ENCODE results near the gene PGBD1. TPM values are rescaled to one million over a fixed set of nuclear protein-coding genes. Genes with fewer than 3 reads are reported as not detected.
A peak's percentile ranks its signal among the peaks of the same experiment; 100 is the strongest.

Gene PGBD1
- total and polyA plus RNA-seq, 2 of the 8 experiments (the other 6 are each of a cell fraction or from before 2014, with no cell fraction given): 2.5 to 9.2 TPM

- no peak overlapping the region for H3K23ac ChIP-seq (ENCODE audit: insufficient read length)
- FAIRE-seq (no peak), DNase-seq (ENCODE audit: low read depth in 1 of 2, low spot score in 2 of 2) (no peak)
- H3K4ac ChIP-seq (replicated peaks; ENCODE audit: insufficient read length, low read depth, low read length): no peak overlapping the region
- H3K79me1 ChIP-seq (ENCODE audit: low read depth, low read length): no peaks in the 10 kb centered on the region
- POLR2A ChIA-PET (ENCODE audit: partially characterized antibody): interaction anchor here (2.0 kb wide), 1 partner anchor 30 kb away, joined by 6 read pairs; no protein-coding TSS in a partner anchor
- no peak overlapping the region for H2AK5ac ChIP-seq (ENCODE audit: low read depth, low read length)
- no peak overlapping the region for H3K14ac ChIP-seq (ENCODE audit: insufficient read length)
- no peaks in the 10 kb centered on the region for H3K27me3 ChIP-seq (replicated peaks in 1 of 4; ENCODE audit: control insufficient read depth in 3 of 4, extremely low read depth in 1 of 4, insufficient read depth in 3 of 4, low read length in 3 of 4)
- H3K56ac ChIP-seq (replicated peaks; ENCODE audit: insufficient read length, low read depth, low read length): no peak overlapping the region
- peaks cover 0 to 2% (median 0%) of the 10 kb centered on the region in 4 experiments; a peak in 1 of 8 replicates for H3K36me3 ChIP-seq (ENCODE audit: control insufficient read depth in 2 of 4, insufficient read depth in 4 of 4, low read length in 3 of 4)
- H3K4me3 ChIP-seq (ENCODE audit: extremely low read depth in 1 of 4, insufficient read depth in 2 of 4, low read depth in 3 of 4, low read length in 4 of 4): no peak overlapping the region
- 84% methylated on average over 23 of the region's 23 CpGs; no CpG with 5 or more reads in 1 of the 2 experiments for WGBS, 2 experiments (ENCODE audit: extremely low coverage in 1 of 2, insufficient coverage in 1 of 2, insufficient read length in 1 of 2, insufficient replicate concordance in 2 of 2, low coverage in 1 of 2, low lambda C conversion rate in 2 of 2, missing lambda C conversion rate in 1 of 2)
- H2BK5ac ChIP-seq (ENCODE audit: low read depth, low read length): no peak overlapping the region
- H4K91ac ChIP-seq (replicated peaks; ENCODE audit: insufficient read length, low read length): no peak overlapping the region
- H3K23me2 ChIP-seq (ENCODE audit: low read depth, low read length): no peaks in the 10 kb centered on the region; the same call in 1 of the 2 replicates
- H3K18ac ChIP-seq (ENCODE audit: extremely low read depth, low read length): no peak overlapping the region
- H2BK15ac ChIP-seq (ENCODE audit: low read length): 0 out of 2 replicates have a peak overlapping the region, but pooled peaks have one; percentile 31
- H3K27ac ChIP-seq (ENCODE audit: low read depth, low read length): no peak overlapping the region; the same call in 1 of the 2 replicates
- H3K9ac ChIP-seq (replicated peaks in 1 of 4; ENCODE audit: extremely low read depth in 1 of 4, low read depth in 3 of 4, low read length in 3 of 4): no peak overlapping the region
- peaks cover 0 to 1% (median 0%) of the 10 kb centered on the region in 4 experiments; a peak in 4 of 7 replicates for H3K4me1 ChIP-seq (replicated peaks in 1 of 4; ENCODE audit: control insufficient read depth in 3 of 4, insufficient read depth in 4 of 4, low read length in 3 of 4)
- H4K8ac ChIP-seq (ENCODE audit: extremely low read depth, insufficient read depth, low read length): no peak overlapping the region; the same call in 1 of the 2 replicates
- H3K79me2 ChIP-seq (ENCODE audit: control insufficient read depth in 1 of 2, insufficient read depth in 2 of 2, low read length in 2 of 2): no peaks in the 10 kb centered on the region
- no peak overlapping the region for H3K4me2 ChIP-seq (ENCODE audit: insufficient read depth in 1 of 2, low read depth in 2 of 2, low read length in 2 of 2)
- no peak overlapping the region for H2BK120ac ChIP-seq (replicated peaks; ENCODE audit: low read depth, low read length)
- no peaks in the 10 kb centered on the region for H3K9me3 ChIP-seq (ENCODE audit: insufficient read depth in 2 of 2, low read depth in 1 of 2, low read length in 1 of 2)
- no peak overlapping the region for H2AFZ ChIP-seq (ENCODE audit: low read length)
- no peak overlapping the region for H2BK12ac ChIP-seq (ENCODE audit: low read depth, low read length)
- H4K20me1 ChIP-seq (replicated peaks in 1 of 2; ENCODE audit: control insufficient read depth in 1 of 2, insufficient read depth in 2 of 2, low read length in 2 of 2): no peaks in the 10 kb centered on the region
- H4K5ac ChIP-seq (ENCODE audit: insufficient read length, low read depth, low read length): no peak overlapping the region
- CTCF ChIA-PET (ENCODE audit: partially characterized antibody): interaction anchor here (0.6 to 4.3 kb wide), 2 partner anchors 30 to 43 kb away, joined by 3 to 13 read pairs; no protein-coding TSS in a partner anchor
- H2BK20ac ChIP-seq (ENCODE audit: low read length): no peak overlapping the region
- TF ChIP-seq KDM1A (IDR thresholded peaks at IDR 0.05; ENCODE audit: borderline replicate concordance, low read length) (no peak), NRF1 (IDR thresholded peaks at IDR 0.05; ENCODE audit: low read depth, low read length) (no peak), HDAC6 (IDR thresholded peaks at IDR 0.05; ENCODE audit: low read depth, low read length) (no peak), SRF (IDR thresholded peaks at IDR 0.05; ENCODE audit: low read depth, low read length) (no peak), SP2 (IDR thresholded peaks at IDR 0.05; ENCODE audit: low read length) (no peak), RNF2 (IDR thresholded peaks at IDR 0.05; ENCODE audit: borderline replicate concordance, low read depth, low read length, missing control alignments, poor library complexity, severe bottlenecking) (no peak), EP300 (IDR thresholded peaks at IDR 0.05; ENCODE audit: borderline replicate concordance in 1 of 2, low read depth in 2 of 2, low read length in 2 of 2) (no peak), POLR2AphosphoS5 (IDR thresholded peaks at IDR 0.05; ENCODE audit: low read depth, low read length) (no peak), SIN3A (conservative IDR thresholded peaks at IDR 0.05 in 1 of 2, IDR thresholded peaks at IDR 0.05 in 1 of 2; ENCODE audit: low read depth in 1 of 2, low read length in 2 of 2) (no peak)
- TF ChIP-seq, protein P1, sequence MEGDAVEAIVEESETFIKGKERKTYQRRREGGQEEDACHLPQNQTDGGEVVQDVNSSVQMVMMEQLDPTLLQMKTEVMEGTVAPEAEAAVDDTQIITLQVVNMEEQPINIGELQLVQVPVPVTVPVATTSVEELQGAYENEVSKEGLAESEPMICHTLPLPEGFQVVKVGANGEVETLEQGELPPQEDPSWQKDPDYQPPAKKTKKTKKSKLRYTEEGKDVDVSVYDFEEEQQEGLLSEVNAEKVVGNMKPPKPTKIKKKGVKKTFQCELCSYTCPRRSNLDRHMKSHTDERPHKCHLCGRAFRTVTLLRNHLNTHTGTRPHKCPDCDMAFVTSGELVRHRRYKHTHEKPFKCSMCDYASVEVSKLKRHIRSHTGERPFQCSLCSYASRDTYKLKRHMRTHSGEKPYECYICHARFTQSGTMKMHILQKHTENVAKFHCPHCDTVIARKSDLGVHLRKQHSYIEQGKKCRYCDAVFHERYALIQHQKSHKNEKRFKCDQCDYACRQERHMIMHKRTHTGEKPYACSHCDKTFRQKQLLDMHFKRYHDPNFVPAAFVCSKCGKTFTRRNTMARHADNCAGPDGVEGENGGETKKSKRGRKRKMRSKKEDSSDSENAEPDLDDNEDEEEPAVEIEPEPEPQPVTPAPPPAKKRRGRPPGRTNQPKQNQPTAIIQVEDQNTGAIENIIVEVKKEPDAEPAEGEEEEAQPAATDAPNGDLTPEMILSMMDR (IDR thresholded peaks at IDR 0.05; ENCODE audit: control extremely low read depth in 1 of 3, insufficient read depth in 1 of 3, low read depth in 1 of 3, low read length in 3 of 3): no peak
Observed at GRCh38 chr6:28312939-28313338, 31.6 kb downstream of the PGBD1 start.

Measured in H1 (cell line).